ENCODE data around the gene ALOX12B.

Gene ALOX12B

DNA sequence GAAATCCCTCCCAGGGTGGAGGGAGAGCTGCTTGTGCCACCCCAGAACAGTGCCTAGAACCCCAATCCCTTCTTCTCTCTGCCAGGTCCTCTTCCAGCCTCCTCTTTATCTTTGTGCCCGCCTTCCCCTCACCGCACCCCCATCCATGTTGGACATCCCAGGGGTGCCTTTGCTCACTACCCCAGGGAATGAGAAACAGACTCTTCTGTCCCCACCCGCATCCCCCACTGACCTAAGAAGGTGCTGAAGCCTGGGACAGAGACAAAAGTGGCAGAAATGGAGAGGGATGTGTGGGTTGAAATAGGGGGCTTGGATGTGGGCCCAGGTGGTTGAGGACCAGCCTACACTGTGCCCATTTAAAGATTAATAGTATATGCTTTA is 31.7 kb downstream of the ALOX12B start:
- Histone ChIP-seq H3K27ac (ENCODE audit: low read depth, low read length, poor library complexity, severe bottlenecking) (no peak overlapping the region), H3F3A (ENCODE audit: insufficient read depth, low read length) (no peaks in the 10 kb centered on the region), H3K9me2 (ENCODE audit: low read depth, low read length) (no peaks in the 10 kb centered on the region), H3K4me1 (ENCODE audit: insufficient read depth, low read length, severe bottlenecking) (peaks cover 24% of the 10 kb centered on the region), H3K9me3 (ENCODE audit: low read length) (no peaks in the 10 kb centered on the region), H3K9ac (ENCODE audit: low read length) (no peak overlapping the region), H3K4me3 (ENCODE audit: low read depth, low read length, poor library complexity, severe bottlenecking) (no peak overlapping the region), H3K79me2 (ENCODE audit: insufficient read depth, low read length) (no peaks in the 10 kb centered on the region), H4K20me1 (ENCODE audit: insufficient read depth, low read length) (no peaks in the 10 kb centered on the region), H3K36me3 (ENCODE audit: insufficient read depth, low read length) (no peaks in the 10 kb centered on the region), H3K4me2 (ENCODE audit: low read length) (no peak overlapping the region), H3K27me3 (ENCODE audit: insufficient read depth, low read length) (no peaks in the 10 kb centered on the region; the same call in 1 of the 2 replicates), H2AFZ (ENCODE audit: low read length) (no peak overlapping the region)
- TF ChIP-seq, protein P1, sequence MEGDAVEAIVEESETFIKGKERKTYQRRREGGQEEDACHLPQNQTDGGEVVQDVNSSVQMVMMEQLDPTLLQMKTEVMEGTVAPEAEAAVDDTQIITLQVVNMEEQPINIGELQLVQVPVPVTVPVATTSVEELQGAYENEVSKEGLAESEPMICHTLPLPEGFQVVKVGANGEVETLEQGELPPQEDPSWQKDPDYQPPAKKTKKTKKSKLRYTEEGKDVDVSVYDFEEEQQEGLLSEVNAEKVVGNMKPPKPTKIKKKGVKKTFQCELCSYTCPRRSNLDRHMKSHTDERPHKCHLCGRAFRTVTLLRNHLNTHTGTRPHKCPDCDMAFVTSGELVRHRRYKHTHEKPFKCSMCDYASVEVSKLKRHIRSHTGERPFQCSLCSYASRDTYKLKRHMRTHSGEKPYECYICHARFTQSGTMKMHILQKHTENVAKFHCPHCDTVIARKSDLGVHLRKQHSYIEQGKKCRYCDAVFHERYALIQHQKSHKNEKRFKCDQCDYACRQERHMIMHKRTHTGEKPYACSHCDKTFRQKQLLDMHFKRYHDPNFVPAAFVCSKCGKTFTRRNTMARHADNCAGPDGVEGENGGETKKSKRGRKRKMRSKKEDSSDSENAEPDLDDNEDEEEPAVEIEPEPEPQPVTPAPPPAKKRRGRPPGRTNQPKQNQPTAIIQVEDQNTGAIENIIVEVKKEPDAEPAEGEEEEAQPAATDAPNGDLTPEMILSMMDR (IDR thresholded peaks at IDR 0.05; ENCODE audit: low read length), result no peak
- no peak for TF ChIP-seq EZH2 (IDR thresholded peaks at IDR 0.05; ENCODE audit: borderline replicate concordance, low read length)

DNA sequence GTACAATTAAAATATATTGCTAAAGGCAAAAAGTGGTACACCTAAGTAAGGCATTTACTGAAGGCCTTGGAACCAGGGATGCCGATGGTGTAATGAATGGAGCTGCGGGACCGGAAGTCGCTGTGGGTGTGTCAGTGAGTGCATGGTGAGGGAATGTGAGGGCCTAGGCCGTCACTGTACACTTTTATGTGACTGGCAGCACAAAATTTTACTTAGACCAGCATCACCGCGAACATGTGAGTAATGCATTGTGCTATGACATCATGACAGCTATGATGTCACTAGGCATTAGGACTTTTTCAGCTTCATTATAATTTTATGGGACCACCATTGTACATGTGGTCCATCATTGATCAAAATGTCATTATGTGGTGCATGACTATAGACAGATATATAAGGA is 33.9 kb downstream of the ALOX12B start:
- no peak overlapping the region for H3K4me3 ChIP-seq (ENCODE audit: low read depth, low read length, poor library complexity, severe bottlenecking)
- no peaks in the 10 kb centered on the region for H3K36me3 ChIP-seq (ENCODE audit: insufficient read depth, low read length)
- H3K9me3 ChIP-seq (ENCODE audit: low read length), result no peaks in the 10 kb centered on the region
- H3K9ac ChIP-seq (ENCODE audit: low read length), result no peak overlapping the region
- H2AFZ ChIP-seq (ENCODE audit: low read length), result no peak overlapping the region
- H3K79me2 ChIP-seq (ENCODE audit: insufficient read depth, low read length), result no peaks in the 10 kb centered on the region
- TF ChIP-seq, protein P1 (IDR thresholded peaks at IDR 0.05; ENCODE audit: low read length), result no peak
- TF ChIP-seq EZH2 (IDR thresholded peaks at IDR 0.05; ENCODE audit: borderline replicate concordance, low read length), result no peak
- H3K4me2 ChIP-seq (ENCODE audit: low read length), result no peak overlapping the region
- H4K20me1 ChIP-seq (ENCODE audit: insufficient read depth, low read length), result no peaks in the 10 kb centered on the region
- H3K4me1 ChIP-seq (ENCODE audit: insufficient read depth, low read length, severe bottlenecking), result peaks cover 24% of the 10 kb centered on the region
- no peaks in the 10 kb centered on the region for H3F3A ChIP-seq (ENCODE audit: insufficient read depth, low read length)
- no peaks in the 10 kb centered on the region; the same call in 1 of the 2 replicates for H3K27me3 ChIP-seq (ENCODE audit: insufficient read depth, low read length)
- no peak overlapping the region for H3K27ac ChIP-seq (ENCODE audit: low read depth, low read length, poor library complexity, severe bottlenecking)
- H3K9me2 ChIP-seq (ENCODE audit: low read depth, low read length), result no peaks in the 10 kb centered on the region

DNA sequence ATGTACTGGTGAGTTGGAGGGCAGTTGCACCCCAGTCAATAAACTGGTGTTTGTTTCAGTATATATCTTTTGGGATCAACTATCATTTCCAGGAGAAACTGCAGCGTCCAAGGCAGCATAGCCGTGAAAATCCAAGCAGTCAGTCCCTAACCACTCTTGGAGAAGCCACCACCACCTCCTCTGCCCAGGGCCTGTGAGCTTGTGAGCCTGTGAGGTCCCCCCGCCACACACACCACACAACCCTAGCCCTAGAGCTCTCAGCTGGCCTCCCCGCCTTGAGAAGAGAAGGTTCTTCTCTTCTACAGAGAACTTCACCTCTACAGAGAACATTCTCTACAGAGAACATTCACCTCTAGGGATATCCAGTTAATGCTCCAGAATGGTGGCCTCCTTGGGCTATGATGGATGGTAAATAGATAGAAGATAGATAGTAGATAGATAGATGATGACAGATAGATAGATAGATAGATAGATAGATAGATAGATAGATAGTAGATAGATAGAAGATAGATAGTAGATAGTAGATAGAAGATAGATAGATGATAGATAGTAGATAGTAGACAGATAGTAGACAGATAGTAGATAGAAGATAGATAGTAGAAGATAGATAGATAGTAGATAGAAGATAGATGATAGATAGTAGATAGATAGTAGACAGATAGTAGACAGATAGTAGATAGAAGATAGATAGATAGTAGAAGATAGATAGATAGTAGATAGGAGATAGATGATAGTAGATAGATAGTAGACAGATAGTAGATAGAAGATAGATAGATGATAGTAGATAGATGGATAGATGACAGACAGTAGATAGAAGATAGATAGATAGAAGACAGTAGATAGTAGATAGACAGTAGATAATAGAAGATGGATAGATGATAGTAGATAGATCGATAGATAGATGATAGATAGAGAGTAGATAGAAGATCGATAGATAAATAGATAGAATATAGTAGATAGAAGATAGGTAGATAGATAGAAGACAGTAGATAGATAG is 35.0 kb downstream of the ALOX12B start:
- H3K4me3 ChIP-seq (ENCODE audit: low read depth, low read length, poor library complexity, severe bottlenecking), result no peak overlapping the region
- no peaks in the 10 kb centered on the region for H3F3A ChIP-seq (ENCODE audit: insufficient read depth, low read length)
- H3K4me2 ChIP-seq (ENCODE audit: low read length), result no peak overlapping the region
- H3K9ac ChIP-seq (ENCODE audit: low read length), result no peak overlapping the region
- H3K27me3 ChIP-seq (ENCODE audit: insufficient read depth, low read length), result peaks cover 6% of the 10 kb centered on the region; the same call in 1 of the 2 replicates
- H3K4me1 ChIP-seq (ENCODE audit: insufficient read depth, low read length, severe bottlenecking), result peaks cover 19% of the 10 kb centered on the region
- no peak for TF ChIP-seq EZH2 (IDR thresholded peaks at IDR 0.05; ENCODE audit: borderline replicate concordance, low read length)
- TF ChIP-seq, protein P1 (IDR thresholded peaks at IDR 0.05; ENCODE audit: low read length), result no peak
- no peaks in the 10 kb centered on the region for H4K20me1 ChIP-seq (ENCODE audit: insufficient read depth, low read length)
- H3K9me3 ChIP-seq (ENCODE audit: low read length), result no peaks in the 10 kb centered on the region
- H3K9me2 ChIP-seq (ENCODE audit: low read depth, low read length), result no peaks in the 10 kb centered on the region
- no peak overlapping the region for H3K27ac ChIP-seq (ENCODE audit: low read depth, low read length, poor library complexity, severe bottlenecking)
- H3K79me2 ChIP-seq (ENCODE audit: insufficient read depth, low read length), result no peaks in the 10 kb centered on the region
- H3K36me3 ChIP-seq (ENCODE audit: insufficient read depth, low read length), result no peaks in the 10 kb centered on the region
- no peak overlapping the region for H2AFZ ChIP-seq (ENCODE audit: low read length)

Measured in OCI-LY1 (cell line).